ENCODE results near the gene STAT5B.
"Not testable (repeated sequence)": the region's sequence is repeated elsewhere in the genome, so short reads cannot be mapped to it uniquely, and the experiment has no call there.

STAT5B gene

GRCh38 chr17:42276359-42276608 is at the start of gene STAT5B:
TSS of gene STAT5B (minus strand) at chr17:42276391. CDS start at chr17:42232127, 44,264 bp downstream.
- DNase-seq (ENCODE audit: low spot score) = peak; percentile 59

GRCh38 chr17:42325026-42325425 is 48.8 kb upstream of the STAT5B start:
- no peak for DNase-seq (ENCODE audit: low spot score)

- DNase-seq (ENCODE audit: low spot score) = no peak
These were observed 47.1 kb upstream of the STAT5B start for GRCh38 chr17:42323268-42323773.

GRCh38 chr17:42322382-42323267 is 46.4 kb upstream of the STAT5B start:
- peak; percentile 95 for DNase-seq (ENCODE audit: low spot score)

GRCh38 chr17:42321555-42321954 is 45.4 kb upstream of the STAT5B start:
- no peak for DNase-seq (ENCODE audit: low spot score)

- DNase-seq (ENCODE audit: low spot score) = not testable (repeated sequence)
These were observed 41.8 kb upstream of the STAT5B start for GRCh38 chr17:42317967-42318366.

GRCh38 chr17:42317266-42317845 is 41.2 kb upstream of the STAT5B start:
- no peak for DNase-seq (ENCODE audit: low spot score)

- DNase-seq (ENCODE audit: low spot score) = no peak
These were observed 40.6 kb upstream of the STAT5B start for GRCh38 chr17:42316755-42317154.

- peak; percentile 24 for DNase-seq (ENCODE audit: low spot score)
These were observed 39.4 kb upstream of the STAT5B start for GRCh38 chr17:42315402-42316156.

GRCh38 chr17:42313773-42314566 is 37.8 kb upstream of the STAT5B start:
- DNase-seq (ENCODE audit: low spot score) = peak; percentile 36

- no peak for DNase-seq (ENCODE audit: low spot score)
These were observed 37.2 kb upstream of the STAT5B start for GRCh38 chr17:42313389-42313772.

- DNase-seq (ENCODE audit: low spot score) = peak; percentile 74
These were observed 36.3 kb upstream of the STAT5B start for GRCh38 chr17:42312285-42313130.

- DNase-seq (ENCODE audit: low spot score) = no peak
These were observed 35.8 kb upstream of the STAT5B start for GRCh38 chr17:42312035-42312284.

GRCh38 chr17:42311240-42312034 is 35.2 kb upstream of the STAT5B start:
- no peak for DNase-seq (ENCODE audit: low spot score)

GRCh38 chr17:42310787-42311215 is 34.6 kb upstream of the STAT5B start:
- no peak for DNase-seq (ENCODE audit: low spot score)

- DNase-seq (ENCODE audit: low spot score) = no peak
These were observed 34.0 kb upstream of the STAT5B start for GRCh38 chr17:42309986-42310786.

- DNase-seq (ENCODE audit: low spot score) = no peak
These were observed 33.0 kb upstream of the STAT5B start for GRCh38 chr17:42309142-42309541.

- DNase-seq (ENCODE audit: low spot score) = no peak
These were observed 32.3 kb upstream of the STAT5B start for GRCh38 chr17:42308446-42308845.

- DNase-seq (ENCODE audit: low spot score) = no peak
These were observed 31.3 kb upstream of the STAT5B start for GRCh38 chr17:42307362-42307927.

- DNase-seq (ENCODE audit: low spot score) = no peak
These were observed 30.1 kb upstream of the STAT5B start for GRCh38 chr17:42306385-42306667.
